Measurements from ENCODE around the gene COL6A6. TPM values are rescaled to one million over a fixed set of nuclear protein-coding genes. Genes with fewer than 3 reads are reported as not detected.

Gene COL6A6, protein sequence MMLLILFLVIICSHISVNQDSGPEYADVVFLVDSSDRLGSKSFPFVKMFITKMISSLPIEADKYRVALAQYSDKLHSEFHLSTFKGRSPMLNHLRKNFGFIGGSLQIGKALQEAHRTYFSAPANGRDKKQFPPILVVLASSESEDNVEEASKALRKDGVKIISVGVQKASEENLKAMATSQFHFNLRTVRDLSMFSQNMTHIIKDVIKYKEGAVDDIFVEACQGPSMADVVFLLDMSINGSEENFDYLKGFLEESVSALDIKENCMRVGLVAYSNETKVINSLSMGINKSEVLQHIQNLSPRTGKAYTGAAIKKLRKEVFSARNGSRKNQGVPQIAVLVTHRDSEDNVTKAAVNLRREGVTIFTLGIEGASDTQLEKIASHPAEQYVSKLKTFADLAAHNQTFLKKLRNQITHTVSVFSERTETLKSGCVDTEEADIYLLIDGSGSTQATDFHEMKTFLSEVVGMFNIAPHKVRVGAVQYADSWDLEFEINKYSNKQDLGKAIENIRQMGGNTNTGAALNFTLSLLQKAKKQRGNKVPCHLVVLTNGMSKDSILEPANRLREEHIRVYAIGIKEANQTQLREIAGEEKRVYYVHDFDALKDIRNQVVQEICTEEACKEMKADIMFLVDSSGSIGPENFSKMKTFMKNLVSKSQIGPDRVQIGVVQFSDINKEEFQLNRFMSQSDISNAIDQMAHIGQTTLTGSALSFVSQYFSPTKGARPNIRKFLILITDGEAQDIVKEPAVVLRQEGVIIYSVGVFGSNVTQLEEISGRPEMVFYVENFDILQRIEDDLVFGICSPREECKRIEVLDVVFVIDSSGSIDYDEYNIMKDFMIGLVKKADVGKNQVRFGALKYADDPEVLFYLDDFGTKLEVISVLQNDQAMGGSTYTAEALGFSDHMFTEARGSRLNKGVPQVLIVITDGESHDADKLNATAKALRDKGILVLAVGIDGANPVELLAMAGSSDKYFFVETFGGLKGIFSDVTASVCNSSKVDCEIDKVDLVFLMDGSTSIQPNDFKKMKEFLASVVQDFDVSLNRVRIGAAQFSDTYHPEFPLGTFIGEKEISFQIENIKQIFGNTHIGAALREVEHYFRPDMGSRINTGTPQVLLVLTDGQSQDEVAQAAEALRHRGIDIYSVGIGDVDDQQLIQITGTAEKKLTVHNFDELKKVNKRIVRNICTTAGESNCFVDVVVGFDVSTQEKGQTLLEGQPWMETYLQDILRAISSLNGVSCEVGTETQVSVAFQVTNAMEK (N-terminal part only)
- total RNA-seq (0.60 and 1.1 TPM in 2 replicates), polyA plus RNA-seq (0.15 and 0.41 TPM in 2 replicates)

DNA sequence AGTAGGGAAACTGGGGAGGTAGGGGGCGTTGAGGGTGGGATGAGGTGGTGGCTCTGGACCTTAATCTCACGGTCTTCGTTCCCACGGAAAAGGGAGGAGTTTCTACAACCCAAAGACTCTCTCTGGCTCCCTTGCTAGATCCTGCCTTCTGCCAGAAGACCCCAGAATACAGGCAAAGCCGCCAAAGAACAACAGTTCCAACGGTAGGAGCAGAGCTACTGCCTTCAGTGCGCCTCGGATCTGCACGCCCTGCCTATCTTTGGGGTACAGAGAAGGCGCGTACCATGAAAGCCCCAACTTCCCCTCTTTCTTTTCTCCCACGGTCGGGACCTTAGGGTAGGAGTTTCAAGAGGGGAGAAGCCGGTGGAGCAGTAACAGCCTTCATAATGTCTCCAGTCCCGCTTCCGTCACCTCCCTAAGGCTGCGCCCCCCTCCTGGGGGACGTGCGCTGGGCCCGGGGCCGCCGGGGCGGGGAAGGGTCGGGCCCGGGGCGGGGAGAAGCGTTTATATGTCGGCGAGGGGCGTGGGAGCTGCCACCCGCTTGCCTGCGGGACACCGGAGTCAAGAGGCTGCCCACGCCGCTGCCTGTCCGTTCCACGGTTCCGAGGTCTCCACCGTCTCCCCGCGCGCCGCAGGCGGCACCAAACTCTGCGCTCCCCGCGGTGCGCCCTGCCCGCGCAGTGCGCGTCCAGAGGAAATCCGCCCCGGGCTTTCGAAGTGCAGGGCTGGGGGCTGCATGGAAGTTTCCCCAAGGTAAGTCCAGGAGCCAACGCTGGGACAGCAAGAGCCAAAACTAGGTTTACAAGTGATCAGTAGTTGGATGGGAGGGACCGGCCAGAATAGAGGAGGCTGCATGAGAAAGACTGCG is at the start of gene COL6A6:
TSS of gene COL6A6 (plus strand) at position 533 of the 868 bp plus-strand sequence. CDS start 43,188 bp downstream, outside the sequence.
- H3K4me3 ChIP-seq, result peak within 1 kb of the TSS; percentile 21
- TF ChIP-seq, protein P1, sequence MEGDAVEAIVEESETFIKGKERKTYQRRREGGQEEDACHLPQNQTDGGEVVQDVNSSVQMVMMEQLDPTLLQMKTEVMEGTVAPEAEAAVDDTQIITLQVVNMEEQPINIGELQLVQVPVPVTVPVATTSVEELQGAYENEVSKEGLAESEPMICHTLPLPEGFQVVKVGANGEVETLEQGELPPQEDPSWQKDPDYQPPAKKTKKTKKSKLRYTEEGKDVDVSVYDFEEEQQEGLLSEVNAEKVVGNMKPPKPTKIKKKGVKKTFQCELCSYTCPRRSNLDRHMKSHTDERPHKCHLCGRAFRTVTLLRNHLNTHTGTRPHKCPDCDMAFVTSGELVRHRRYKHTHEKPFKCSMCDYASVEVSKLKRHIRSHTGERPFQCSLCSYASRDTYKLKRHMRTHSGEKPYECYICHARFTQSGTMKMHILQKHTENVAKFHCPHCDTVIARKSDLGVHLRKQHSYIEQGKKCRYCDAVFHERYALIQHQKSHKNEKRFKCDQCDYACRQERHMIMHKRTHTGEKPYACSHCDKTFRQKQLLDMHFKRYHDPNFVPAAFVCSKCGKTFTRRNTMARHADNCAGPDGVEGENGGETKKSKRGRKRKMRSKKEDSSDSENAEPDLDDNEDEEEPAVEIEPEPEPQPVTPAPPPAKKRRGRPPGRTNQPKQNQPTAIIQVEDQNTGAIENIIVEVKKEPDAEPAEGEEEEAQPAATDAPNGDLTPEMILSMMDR (IDR thresholded peaks at IDR 0.05; ENCODE audit: low read depth, low read length), result no peak
- H3K27me3 ChIP-seq, result peaks cover 96% of the 10 kb centered on the region
- no peak within 1 kb of the TSS for H3K27ac ChIP-seq
- peak; percentile 4 to 31 for DNase-seq (ENCODE audit: low read depth in 1 of 2, low spot score in 1 of 2)
- H3K36me3 ChIP-seq, result no peaks in the 10 kb centered on the region
- H3K9me3 ChIP-seq (ENCODE audit: low read depth), result no peaks in the 10 kb centered on the region
- no peaks in the 10 kb centered on the region for H3K4me1 ChIP-seq (ENCODE audit: low read depth)

DNA sequence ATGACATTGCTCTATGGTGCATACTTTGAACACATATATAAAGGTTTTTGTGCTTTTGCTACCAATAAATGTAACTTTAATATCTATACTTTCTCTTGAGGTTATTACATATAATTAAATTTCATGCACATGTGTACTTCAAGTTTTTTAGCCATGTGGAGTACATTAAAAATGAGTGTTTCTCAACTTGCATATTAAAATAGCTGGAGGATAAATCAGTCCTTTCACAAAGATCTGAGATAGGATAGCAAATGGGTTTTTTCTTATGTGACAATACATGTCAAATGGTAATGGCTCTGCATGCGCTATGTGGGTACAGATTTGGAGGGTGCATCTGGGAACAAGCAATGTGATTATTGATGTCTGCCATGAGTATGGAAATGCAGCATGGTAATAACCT is 48.7 kb upstream of the COL6A6 start:
- no peaks in the 10 kb centered on the region for H3K9me3 ChIP-seq (ENCODE audit: low read depth)
- H3K27me3 ChIP-seq, result peaks cover 2% of the 10 kb centered on the region
- TF ChIP-seq, protein P1 (IDR thresholded peaks at IDR 0.05; ENCODE audit: low read depth, low read length), result no peak
- H3K4me3 ChIP-seq, result no peak overlapping the region
- DNase-seq (ENCODE audit: low read depth in 1 of 2, low spot score in 1 of 2), result no peak
- H3K4me1 ChIP-seq (ENCODE audit: low read depth), result no peaks in the 10 kb centered on the region
- no peaks in the 10 kb centered on the region for H3K36me3 ChIP-seq
- no peak overlapping the region for H3K27ac ChIP-seq

DNA sequence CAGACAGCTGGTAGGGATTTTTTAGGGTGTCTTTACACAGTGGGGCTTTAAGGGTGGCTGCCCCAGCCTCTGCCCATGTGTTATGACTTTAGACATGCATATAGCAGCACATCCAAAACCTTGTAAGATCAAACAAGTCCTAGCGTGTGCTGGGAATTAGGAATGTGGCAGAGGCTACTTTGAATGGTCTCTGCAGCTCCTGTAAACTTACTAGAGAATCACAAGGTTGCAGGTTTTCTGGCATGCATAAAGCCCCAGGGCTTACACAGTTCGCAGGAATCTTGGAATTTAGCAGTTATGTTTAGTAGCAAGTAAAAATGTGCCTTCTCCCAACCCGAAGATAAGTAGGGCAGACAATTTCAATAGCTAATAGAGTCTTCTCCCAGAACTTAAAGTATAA is 46.9 kb upstream of the COL6A6 start:
- Histone ChIP-seq H3K4me1 (ENCODE audit: low read depth) (no peaks in the 10 kb centered on the region), H3K9me3 (ENCODE audit: low read depth) (no peaks in the 10 kb centered on the region), H3K4me3 (no peak overlapping the region), H3K27ac (no peak overlapping the region), H3K36me3 (no peaks in the 10 kb centered on the region), H3K27me3 (no peaks in the 10 kb centered on the region)
- TF ChIP-seq, protein P1 (IDR thresholded peaks at IDR 0.05; ENCODE audit: low read depth, low read length), result no peak
- peak in 1 of 2 donors; percentile 5 for DNase-seq (ENCODE audit: low read depth in 1 of 2, low spot score in 1 of 2)

DNA sequence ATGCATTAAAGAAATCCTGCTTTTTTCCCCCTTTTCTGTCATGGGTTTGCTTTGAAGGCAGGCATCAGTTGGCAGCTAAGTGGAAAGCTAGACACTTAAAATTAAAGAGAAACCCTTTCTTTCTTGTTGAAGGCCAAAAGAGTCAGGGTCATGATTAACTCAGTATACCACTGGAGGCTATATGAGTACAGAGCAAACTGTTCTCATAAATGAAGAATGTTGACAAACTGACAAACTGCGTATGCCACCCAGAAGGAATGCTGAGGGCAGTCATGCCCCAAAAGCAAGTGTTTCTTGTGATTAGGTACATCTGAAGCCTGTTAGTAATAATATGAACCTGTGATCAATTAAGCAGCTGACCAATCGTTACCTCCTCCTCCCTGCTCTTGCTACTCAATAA is 43.6 kb upstream of the COL6A6 start:
- Histone ChIP-seq H3K27ac (no peak overlapping the region), H3K4me1 (ENCODE audit: low read depth) (no peaks in the 10 kb centered on the region), H3K36me3 (no peaks in the 10 kb centered on the region), H3K27me3 (no peaks in the 10 kb centered on the region), H3K9me3 (ENCODE audit: low read depth) (no peaks in the 10 kb centered on the region), H3K4me3 (no peak overlapping the region)
- no peak for DNase-seq (ENCODE audit: low read depth in 1 of 2, low spot score in 1 of 2)
- TF ChIP-seq, protein P1 (IDR thresholded peaks at IDR 0.05; ENCODE audit: low read depth, low read length), result no peak
